EL (cell line): ENCODE measurements around the gene GBP4.
"Not testable (repeated sequence)": the region's sequence is repeated elsewhere in the genome, so short reads cannot be mapped to it uniquely, and the experiment has no call there.

Source experiments
- DNase-seq: peaks from one replicate; pipeline ENCODE4 v3.0.0-alpha.2; 2016

Gene GBP4, protein sequence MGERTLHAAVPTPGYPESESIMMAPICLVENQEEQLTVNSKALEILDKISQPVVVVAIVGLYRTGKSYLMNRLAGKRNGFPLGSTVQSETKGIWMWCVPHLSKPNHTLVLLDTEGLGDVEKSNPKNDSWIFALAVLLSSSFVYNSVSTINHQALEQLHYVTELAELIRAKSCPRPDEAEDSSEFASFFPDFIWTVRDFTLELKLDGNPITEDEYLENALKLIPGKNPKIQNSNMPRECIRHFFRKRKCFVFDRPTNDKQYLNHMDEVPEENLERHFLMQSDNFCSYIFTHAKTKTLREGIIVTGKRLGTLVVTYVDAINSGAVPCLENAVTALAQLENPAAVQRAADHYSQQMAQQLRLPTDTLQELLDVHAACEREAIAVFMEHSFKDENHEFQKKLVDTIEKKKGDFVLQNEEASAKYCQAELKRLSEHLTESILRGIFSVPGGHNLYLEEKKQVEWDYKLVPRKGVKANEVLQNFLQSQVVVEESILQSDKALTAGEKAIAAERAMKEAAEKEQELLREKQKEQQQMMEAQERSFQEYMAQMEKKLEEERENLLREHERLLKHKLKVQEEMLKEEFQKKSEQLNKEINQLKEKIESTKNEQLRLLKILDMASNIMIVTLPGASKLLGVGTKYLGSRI

DNA sequence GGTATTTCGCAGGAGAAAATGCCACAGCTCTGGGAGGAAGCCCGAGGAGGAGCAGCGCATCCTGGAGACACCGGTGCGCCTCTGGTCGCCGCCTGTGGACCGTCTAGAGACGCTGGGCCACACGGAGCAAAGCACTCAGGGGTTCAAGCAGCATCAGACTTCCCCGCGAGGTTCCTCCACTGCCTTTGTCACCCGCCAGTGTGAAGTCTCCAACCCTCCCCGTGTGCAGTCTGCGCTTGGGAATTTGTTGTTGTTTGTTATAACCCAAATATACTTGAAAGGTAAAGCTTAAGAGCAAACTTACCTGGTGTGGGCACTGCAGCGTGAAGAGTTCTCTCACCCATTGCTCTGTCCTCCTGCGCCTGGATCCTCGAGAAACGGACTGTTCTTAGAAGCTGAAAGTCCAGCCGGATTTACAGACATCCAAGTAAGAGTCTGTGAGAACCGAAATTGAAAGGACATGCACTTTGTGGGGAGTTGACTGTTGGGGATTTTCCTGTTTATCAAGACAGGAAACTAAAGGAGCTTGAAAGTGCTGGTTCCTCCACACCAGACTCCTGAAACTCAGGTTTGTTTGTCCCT, at the start of gene GBP4:
TSS of gene GBP4 (minus strand) at position 452 of the 582 bp plus-strand sequence. CDS start at position 344, 108 bp downstream.
- DNase-seq, result peak; percentile 55

DNA sequence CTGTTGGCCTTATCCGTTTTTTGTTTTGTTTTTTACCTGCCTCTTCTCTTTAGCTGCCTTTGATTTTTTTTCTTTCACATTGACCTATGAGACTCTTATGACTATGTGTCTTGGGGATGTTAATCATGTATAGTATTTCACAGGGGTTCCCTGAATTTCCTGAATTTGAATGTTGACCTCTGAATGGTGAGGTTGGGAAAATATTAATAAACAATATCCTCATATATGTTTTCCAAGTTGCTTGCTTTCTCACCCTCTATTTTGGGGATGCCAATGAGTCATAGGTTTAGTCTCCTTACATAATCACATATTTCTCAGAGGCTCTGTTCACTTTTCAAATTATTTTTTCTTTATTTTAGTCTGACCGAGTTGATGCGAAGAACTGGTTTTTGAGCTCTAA, 44.3 kb upstream of the GBP4 start:
- no peak for DNase-seq

DNA sequence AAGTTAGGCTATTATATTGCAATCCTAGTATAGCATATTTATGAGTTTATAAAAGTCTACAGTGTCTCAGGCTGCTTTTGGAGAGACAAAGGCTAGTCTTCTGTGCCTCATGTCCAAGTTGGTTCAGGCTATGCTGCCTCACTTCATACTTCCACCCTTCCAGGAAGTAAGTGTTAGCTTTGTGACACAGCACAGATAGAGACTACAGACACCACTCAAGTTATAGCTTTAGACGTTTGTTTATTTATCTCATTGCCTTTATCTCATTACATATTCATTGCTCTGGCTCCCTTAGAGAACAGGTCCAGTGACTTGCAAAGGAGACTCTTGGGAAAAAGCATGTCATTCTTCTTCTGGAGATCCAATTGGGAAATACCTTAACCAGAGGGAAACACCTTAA, 22.6 kb upstream of the GBP4 start:
- DNase-seq, result no peak

DNA sequence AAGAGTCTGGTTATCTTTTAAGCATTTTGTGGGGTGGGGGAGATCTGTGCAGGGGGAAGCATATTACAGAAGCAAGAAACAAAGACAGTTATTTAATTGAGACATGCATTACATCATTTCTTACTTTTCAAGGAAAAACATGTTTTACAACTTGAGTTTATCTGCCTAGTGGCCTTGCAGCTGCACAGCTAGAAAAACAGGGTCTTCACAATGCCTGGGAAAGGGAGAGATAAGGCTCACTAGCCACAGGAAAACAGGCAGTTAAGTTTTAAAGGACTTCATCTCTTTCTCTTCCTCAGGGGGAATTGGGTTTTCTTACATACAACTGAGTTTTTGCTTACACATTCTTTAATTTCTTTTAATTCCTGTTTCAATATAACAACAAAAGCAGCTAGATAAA, 21.1 kb upstream of the GBP4 start:
- not testable (repeated sequence) for DNase-seq

DNA sequence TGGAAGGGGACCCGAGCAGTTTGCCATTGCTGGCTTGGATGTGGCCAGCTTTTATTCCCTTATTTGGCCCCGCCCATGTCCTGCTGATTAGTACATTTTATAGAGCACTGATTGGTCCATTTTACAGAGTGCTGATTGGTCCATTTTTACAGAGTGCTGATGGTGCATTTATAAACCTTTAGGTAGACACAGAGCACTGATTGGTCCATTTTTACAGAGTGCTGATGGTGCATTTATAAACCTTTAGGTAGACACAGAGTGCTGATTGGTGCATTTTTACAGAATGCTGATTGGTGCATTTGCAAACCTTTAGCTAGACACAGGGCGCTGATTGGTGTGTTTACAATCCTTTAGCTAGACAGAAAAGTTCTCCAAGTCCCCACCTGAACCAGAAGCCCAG, 20.2 kb upstream of the GBP4 start:
- DNase-seq, result not testable (repeated sequence)

DNA sequence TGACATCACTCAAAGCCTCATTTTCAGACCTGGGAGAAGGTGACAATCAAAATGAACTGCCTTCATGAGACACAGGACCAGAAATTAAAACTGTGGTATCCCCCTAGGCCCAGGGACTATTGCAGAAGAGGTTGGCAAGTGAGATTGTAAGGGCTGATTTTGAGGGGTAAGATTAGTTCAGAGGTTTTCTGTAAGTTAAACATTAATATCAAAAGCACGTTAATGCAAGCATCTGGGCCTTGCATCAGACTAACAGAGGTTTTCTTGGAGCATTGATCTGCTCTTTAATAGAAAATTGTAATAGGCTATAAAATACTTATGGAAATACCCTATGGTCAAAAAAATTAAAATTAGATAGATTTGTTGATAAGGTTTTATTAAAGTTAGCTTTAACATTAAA, 14.6 kb upstream of the GBP4 start:
- DNase-seq, result no peak

DNA sequence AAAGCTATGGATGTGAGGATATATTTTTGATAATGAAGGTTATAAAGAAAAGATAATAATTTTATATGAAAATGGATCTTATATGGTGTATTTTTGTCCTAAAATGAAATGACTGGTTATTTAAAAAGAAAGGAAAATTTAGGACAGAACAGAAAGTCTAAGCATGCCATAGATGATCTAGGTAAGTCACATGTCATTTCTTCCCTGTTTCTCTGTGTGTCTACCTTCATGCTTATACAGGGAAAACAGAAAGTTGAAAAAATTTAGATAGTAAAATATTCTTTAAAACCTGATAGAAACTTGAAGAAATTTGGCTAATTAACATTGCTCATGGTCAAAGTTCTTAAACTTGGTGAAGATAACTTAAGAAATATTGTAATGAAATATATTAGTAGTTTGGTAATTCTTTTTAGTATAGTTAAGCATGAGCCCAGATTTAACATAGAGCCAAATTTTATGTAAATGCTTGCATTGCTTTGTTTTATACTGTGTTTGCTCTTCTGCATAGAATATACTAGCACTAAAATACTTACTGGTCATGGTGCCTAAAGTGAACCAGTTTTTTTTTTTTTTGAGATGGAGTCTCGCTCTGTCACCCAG, 12.4 kb upstream of the GBP4 start:
- DNase-seq, result no peak

DNA sequence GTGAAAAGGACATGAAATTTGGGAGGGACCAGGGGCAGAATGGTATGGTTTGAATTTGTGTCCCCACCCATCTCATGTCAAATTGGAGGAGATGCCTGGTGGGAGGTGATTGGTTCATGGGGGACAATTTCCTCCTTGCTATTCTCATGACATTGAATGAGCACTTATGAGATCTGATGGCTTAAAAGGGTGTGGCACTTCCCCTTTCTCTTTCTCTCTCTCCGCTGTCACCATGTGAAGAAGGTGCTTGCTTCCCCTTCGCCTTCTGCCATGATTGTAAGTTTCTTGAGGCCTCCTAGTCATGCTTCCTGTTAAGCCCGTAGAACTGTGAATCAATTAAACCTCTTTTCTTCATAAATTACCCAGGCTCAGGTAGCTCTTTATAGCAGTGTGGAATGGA, 7.6 kb upstream of the GBP4 start:
- DNase-seq, result no peak

DNA sequence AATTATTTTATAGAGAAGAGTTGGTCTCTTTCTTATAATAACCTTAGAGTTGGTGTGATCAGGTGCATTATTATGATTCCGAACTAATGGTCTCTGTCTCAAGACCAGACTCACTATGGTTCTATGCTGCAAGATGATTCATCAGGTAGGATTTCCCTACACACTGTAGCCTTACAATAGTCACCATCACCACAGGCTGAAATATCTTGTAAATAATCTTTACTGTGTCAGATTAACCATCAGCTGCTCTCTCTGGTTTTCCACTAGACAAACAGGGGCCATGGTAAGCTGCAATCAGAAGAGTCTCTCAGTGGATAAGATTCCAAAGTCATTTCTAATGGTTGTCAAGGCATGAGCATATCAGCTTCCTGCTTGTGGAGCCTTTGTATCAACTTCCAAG, 4.4 kb upstream of the GBP4 start:
- DNase-seq, result peak; percentile 72

DNA sequence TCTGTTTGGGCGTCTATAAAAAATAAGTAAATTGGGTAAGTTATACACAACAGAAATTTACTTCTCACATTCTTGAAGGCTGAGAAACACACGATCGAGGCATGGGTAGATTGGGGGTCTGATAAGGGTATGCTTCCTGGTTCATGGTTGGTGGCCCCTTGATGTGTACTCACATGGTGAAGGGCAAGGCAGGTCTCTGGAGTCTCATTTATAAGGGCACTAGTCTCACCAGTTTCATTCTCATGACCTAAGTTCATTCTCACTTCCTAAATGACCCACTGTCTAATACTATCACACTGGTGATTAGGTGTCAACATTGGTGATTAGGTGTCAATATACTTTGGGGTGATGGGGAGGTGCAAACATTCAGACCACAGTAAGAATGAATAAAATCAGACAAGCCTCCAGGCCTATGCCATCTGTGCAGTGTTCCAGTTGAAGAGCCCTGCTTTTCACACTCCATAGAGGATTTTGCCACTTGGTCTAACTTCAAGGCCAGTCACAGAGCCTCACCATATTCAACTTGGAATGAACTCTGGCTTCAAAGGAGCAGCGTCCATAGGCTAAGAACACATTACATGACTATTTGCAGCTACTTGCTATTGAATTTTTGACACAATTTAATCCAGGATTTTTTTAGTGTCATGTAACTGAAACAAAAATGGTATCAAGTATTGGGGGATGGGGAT, 2.5 kb upstream of the GBP4 start:
- DNase-seq, result no peak

DNA sequence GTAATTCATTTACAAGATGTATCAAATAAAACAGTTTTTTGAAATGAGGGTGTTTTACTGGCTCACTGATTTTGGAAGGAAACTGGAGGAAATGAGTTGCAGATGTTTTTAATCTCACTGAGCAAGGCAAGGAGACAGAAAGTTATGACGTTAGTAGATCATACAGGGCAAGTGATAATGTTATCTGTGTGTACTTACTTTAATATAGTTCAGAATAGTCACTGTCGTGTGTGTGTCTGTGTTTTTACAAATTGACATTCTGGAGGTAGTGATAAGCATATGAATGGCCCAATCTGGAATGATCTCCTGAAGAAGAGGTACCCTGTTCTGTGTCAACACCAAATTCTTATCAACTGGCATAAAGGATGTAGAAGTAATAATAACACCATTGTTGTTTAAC, 1.9 kb upstream of the GBP4 start:
- peak; percentile 43 for DNase-seq

DNA sequence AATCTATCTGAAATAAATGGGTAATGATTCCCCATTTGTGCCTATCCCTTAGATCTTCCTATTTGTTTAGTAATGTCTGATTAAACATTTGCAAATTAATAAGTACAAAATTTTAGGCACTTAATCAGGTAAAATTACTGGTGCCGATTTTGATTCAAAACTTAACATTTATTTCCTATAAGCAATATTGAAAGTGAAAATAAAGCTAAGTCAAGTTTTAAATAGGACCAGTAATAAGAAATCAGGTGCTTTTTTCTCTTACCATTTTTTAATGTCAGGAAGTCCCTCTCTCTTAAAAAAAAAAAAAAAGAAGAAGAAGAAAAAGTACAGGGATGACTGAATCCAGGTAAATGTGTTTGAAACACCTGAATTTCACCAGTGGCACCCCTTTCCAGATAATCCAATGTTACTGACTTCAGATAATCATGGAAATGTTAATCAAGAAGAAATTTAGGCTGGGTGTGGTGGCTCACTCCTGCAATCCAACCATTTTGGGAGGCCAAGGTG, 836 bp upstream of the GBP4 start:
- no peak for DNase-seq

DNA sequence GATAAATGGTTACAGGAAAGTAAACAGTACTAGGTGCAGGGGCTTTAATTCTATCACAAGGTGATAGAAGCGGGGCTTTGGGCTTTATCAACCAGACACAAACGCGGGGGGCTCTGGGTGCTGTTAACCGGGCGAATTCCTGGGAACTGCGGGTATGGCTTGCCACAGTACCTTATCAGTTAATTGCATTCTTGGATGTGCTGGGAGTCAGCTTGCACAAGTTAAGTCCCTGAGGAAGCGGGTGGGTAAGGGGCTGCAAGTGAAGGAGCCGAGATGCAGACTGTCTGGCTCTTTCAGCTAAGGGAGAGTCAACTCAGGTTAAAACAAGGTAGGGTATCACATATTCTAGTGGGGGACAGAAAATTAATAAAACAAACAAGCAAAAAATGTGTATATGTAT, 661 bp downstream of the GBP4 start:
- DNase-seq, result peak; percentile 3

DNA sequence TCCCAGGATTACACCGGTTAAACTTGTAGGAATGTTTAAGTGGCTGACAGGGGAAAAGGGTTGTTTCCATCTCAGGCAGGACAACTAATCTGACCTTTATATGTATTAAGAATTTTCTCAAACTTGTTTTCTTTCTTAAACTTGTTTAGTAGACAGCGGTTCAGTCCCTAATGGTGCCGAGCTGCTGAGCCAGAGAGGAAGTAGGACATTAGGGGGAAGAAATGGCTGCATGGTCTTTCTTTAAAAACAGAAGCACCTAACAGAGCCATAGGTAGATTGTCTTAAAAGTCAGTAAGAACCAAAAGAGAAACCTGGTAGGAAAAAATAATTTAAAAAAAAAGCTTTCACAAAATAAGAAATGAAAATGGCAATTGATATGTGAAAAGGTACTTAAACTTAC, 3.3 kb downstream of the GBP4 start:
- no peak for DNase-seq

DNA sequence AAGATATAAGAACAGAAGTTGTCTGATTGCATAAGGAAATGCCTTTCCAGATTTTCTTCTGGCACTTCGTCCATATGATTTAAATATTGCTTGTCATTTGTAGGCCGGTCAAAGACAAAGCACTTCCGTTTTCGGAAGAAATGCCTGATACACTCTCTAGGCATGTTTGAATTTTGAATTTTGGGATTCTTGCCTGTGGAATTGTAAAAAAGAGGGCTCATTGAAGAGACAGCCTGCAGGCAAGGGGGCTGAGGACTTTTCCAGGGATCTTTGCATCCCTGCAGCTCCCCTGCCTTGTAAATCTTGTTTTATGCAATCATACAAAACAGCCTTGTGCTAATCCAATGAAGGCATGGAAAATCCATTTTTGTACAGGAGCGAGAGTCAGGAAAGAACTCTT, 7.4 kb downstream of the GBP4 start:
- DNase-seq, result no peak

DNA sequence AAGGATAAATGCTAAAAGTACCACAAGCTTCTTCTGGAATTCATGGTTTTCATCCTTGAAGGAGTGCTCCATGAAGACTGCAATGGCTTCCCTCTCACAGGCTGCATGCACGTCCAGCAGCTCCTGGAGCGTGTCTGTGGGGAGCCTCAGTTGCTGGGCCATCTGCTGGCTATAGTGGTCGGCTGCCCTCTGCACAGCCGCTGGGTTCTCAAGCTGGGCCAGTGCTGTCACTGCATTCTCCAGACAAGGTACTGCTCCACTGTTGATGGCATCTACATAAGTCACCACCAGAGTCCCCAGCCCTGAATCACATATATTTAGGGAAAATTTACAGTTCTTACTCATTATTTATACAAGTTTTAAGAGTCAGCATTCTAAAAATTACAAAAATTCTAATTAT, 8.7 kb downstream of the GBP4 start:
- DNase-seq, result no peak

DNA sequence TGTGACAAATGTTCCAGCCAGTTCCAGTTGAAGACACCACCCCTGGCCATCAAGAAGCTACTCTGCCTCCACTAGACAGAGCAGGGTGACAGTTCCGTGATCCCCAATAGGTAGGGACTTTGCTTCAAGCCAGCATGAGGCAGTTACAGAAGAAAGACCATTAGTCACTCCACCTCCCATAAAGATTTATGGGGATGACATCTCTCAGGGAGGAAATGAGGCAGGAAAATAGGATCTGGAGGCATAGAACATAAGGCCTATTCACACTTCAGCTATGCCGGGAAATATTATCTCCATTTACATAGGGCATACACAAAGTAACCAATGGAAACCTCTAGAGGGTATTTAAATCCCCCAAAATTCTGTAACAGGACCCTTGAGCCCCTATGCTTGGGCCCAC, 19.4 kb downstream of the GBP4 start:
- DNase-seq, result peak; percentile 18

DNA sequence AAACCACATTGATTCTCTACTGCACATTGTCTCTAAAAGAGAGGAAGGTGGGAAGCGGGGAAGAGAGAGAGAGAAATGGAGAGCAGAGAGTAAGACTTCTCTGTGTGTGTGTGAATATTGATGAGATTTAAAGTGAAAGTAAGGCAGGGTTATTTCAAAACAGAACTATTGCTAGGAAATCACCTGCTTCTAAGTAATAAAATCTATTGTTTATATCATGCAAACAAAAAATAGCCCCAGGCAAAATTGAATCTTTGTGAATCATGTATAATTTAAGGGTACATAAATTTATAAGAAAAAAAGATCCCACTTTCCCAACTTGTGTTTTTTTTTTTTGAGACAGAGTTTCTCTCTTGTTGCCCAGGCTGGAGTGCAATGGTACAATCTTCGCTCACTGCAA, 21.8 kb downstream of the GBP4 start:
- DNase-seq, result no peak

DNA sequence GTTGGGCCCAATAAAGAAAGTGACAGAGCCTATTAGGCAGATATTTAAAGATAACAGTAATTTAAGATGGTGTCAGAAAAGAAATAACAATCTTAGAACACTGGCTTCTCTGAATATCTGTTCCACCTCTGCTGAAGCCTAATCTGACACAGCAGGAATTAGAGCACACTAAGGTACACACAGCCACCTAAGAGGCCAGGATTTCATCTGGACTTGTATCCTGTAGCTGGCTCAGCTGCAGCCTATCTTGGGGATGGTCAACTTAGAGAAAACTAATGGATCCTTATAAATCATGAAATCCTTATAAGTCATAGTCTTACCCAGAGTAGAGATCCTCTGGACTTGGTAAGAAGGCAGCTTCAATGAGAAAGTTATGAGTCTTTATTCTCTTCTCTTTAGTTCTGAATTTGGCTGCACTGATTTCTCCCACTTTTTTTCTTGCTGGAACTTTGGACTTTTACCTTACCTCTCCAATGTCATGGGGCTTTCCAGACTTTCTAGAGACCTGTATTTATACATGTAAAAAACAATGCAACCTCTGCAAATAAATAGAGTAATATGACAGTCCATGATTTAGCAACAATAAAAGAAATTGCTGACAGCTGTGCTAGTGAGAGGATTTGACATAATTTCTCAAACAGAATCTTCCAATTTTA, 23.0 kb downstream of the GBP4 start, which contains the start of gene GBP7:
TSS of gene GBP7 (minus strand) at position 403 of the 656 bp plus-strand sequence. CDS start 4,068 bp downstream, outside the sequence.
- no peak for DNase-seq

DNA sequence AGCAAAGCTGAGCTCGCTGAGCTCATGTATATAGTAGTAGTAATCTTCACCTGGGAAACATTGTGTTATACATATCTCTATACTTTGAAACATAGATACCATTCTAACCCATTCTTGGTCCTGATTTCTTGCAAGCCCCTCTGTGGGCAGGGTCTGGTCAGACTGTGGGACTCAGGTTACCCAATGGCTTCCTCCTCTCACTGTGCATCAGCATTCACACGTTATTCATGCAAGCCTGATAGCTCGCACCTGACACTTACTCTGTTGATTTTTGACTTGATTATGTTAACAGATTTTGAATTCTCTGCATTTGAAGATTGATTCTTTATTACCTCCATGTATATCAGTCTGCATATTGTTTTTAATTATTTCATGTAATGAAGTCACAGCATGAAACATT, 24.3 kb downstream of the GBP4 start:
- no peak for DNase-seq

DNA sequence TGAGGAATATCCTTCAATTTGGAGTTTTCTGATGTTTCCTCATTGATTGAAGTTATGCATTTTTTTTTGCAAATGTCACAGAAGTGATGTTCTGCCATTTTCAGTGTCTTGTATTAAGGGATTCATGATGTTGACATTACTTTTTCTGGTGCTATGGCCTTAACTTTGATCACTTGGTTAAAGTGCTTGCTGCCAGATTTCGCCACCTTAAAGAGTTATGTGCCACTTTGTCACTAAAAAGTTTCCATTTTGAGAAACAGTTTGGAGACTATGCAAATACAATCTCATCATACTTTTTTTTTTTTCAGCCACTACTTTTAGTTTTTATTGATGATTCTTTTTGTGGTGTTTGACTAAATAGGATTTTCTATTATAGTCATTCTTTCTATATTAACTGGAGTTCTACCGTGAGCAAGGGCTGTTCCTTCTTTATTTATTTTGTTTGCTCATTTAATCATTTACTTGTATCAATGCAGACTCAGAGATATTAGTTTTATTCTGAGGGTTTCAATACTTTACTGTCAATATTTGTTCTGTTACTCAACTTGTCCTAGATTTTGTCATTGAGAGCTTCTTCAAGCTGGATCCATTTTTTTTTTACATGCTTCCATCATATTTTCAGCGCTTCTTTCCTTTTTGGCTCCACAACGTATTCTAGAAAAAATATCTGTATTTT, 26.1 kb downstream of the GBP4 start:
- DNase-seq, result no peak

DNA sequence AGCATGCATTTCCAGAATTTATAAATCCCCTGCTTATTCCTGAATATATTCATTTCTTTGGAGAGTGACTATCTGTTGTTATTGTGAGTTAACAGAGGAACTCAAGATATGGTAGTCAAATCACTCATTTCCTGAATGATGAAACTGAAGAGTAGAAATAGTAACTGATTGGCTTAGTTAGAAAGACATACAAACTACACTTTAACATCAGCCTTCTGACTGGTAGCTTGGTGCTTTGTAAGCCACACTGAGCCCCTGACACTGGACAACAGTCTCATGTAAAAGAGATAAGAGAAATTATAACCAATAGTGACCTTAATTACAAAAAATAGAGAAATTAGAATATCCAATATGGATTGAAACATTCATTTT, 27.7 kb downstream of the GBP4 start:
- DNase-seq, result no peak
